DMS53 treated with DMSO at 0.1 percent for 48 hours (cell line): ENCODE data around the gene PON3.

ENCODE experiments used
- DNase-seq: peaks from one replicate; lab custom pipeline; 2025; ENCODE audit not compliant: unreplicated experiment; lab: John Stamatoyannopoulos, UW

The PON3 gene

GRCh38 chr7:95342642-95343307 lies 53.4 kb downstream of the PON3 start:
- DNase-seq = no peak

GRCh38 chr7:95342029-95342428 lies 54.1 kb downstream of the PON3 start:
- no peak for DNase-seq

GRCh38 chr7:95340491-95340890 lies 55.7 kb downstream of the PON3 start:
- DNase-seq = no peak

- no peak for DNase-seq
Measured at GRCh38 chr7:95338832-95339231, 57.3 kb downstream of the PON3 start.

GRCh38 chr7:95335093-95335492 lies 61.1 kb downstream of the PON3 start:
- DNase-seq = no peak

GRCh38 chr7:95334447-95334846 lies 61.7 kb downstream of the PON3 start:
- no peak for DNase-seq

- no peak for DNase-seq
Measured at GRCh38 chr7:95330961-95331337, 65.2 kb downstream of the PON3 start.

- DNase-seq = no peak
Measured at GRCh38 chr7:95330204-95330960, 65.8 kb downstream of the PON3 start.

- no peak for DNase-seq
Measured at GRCh38 chr7:95327356-95327755, 68.8 kb downstream of the PON3 start.

GRCh38 chr7:95324431-95324830 lies 71.7 kb downstream of the PON3 start, which contains the start of gene PON1:
TSS of gene PON1 (minus strand) at chr7:95324532. CDS start at chr7:95324475, 57 bp downstream.
- DNase-seq = no peak

GRCh38 chr7:95323410-95324129 lies 72.6 kb downstream of the PON3 start:
- DNase-seq = no peak

GRCh38 chr7:95322854-95323253 lies 73.3 kb downstream of the PON3 start:
- no peak for DNase-seq

- no peak for DNase-seq
Measured at GRCh38 chr7:95322396-95322795, 73.8 kb downstream of the PON3 start.

GRCh38 chr7:95321720-95322119 lies 74.5 kb downstream of the PON3 start:
- DNase-seq = no peak

- DNase-seq = no peak
Measured at GRCh38 chr7:95320651-95321050, 75.5 kb downstream of the PON3 start.

GRCh38 chr7:95319570-95319969 lies 76.6 kb downstream of the PON3 start:
- DNase-seq = no peak

- peak; percentile 47 for DNase-seq
Measured at GRCh38 chr7:95318501-95319100, 77.6 kb downstream of the PON3 start.

GRCh38 chr7:95317966-95318365 lies 78.2 kb downstream of the PON3 start:
- DNase-seq = no peak

- DNase-seq = no peak
Measured at GRCh38 chr7:95317546-95317945, 78.6 kb downstream of the PON3 start.

GRCh38 chr7:95316588-95316987 lies 79.6 kb downstream of the PON3 start:
- DNase-seq = no peak

GRCh38 chr7:95312561-95312960 lies 83.6 kb downstream of the PON3 start:
- DNase-seq = no peak

GRCh38 chr7:95311389-95311788 lies 84.8 kb downstream of the PON3 start:
- no peak for DNase-seq
